Measurements from ENCODE around the gene ZNF264.

Gene ZNF264

GRCh38 chr19:57267291-57267690 lies 76.0 kb downstream of the ZNF264 start:
- no peak for TF ChIP-seq CTCF (IDR thresholded peaks at IDR 0.05; ENCODE audit: insufficient read depth, missing control alignments)

GRCh38 chr19:57269515-57270250 lies 78.4 kb downstream of the ZNF264 start:
- TF ChIP-seq CTCF (IDR thresholded peaks at IDR 0.05; ENCODE audit: insufficient read depth, missing control alignments), result no peak
- FAIRE-seq, result no peak
- no peak for DNase-seq (ENCODE audit: insufficient read length, low spot score)

More at GRCh38 chr19:57267291-57267690, 76.0 kb downstream of the ZNF264 start:
- FAIRE-seq (no peak), DNase-seq (ENCODE audit: insufficient read length, low spot score) (no peak)

- no peak for FAIRE-seq
- TF ChIP-seq CTCF (IDR thresholded peaks at IDR 0.05; ENCODE audit: insufficient read depth, missing control alignments), result no peak
- no peak for DNase-seq (ENCODE audit: insufficient read length, low spot score)
Observed at GRCh38 chr19:57271280-57271679, 80.0 kb downstream of the ZNF264 start.

Measured in D721Med (cell line).